Eye (tissue), 1 donor: ENCODE results near the gene ZCCHC2.
A peak's percentile ranks its signal among the peaks of the same experiment; 100 is the strongest.

Source experiments
- DNase-seq: peaks from one replicate; pipeline ENCODE4 v3.0.0-alpha.2; 2015

The ZCCHC2 gene

GRCh38 chr18:62583376-62583775, 60.6 kb downstream of the ZCCHC2 start:
- no peak for DNase-seq

GRCh38 chr18:62584241-62585120, 61.7 kb downstream of the ZCCHC2 start:
- peak; percentile 95 for DNase-seq

GRCh38 chr18:62585274-62586150, 62.7 kb downstream of the ZCCHC2 start:
- DNase-seq, result no peak

- peak; percentile 89 for DNase-seq
Measured at GRCh38 chr18:62586151-62586774, 63.4 kb downstream of the ZCCHC2 start.

- DNase-seq, result no peak
Measured at GRCh38 chr18:62586781-62587487, 64.1 kb downstream of the ZCCHC2 start.

GRCh38 chr18:62587689-62588088, 64.9 kb downstream of the ZCCHC2 start:
- no peak for DNase-seq

GRCh38 chr18:62588217-62588616, 65.4 kb downstream of the ZCCHC2 start:
- no peak for DNase-seq

GRCh38 chr18:62590799-62591590, 68.2 kb downstream of the ZCCHC2 start:
- DNase-seq, result no peak

GRCh38 chr18:62596145-62597005, 73.5 kb downstream of the ZCCHC2 start:
- peak; percentile 77 for DNase-seq

GRCh38 chr18:62601871-62602270, 79.0 kb downstream of the ZCCHC2 start:
- DNase-seq, result peak; percentile 31

- no peak for DNase-seq
Measured at GRCh38 chr18:62602706-62603105, 79.9 kb downstream of the ZCCHC2 start.

GRCh38 chr18:62603211-62603610, 80.4 kb downstream of the ZCCHC2 start:
- DNase-seq, result no peak

- DNase-seq, result no peak
Measured at GRCh38 chr18:62603979-62604378, 81.2 kb downstream of the ZCCHC2 start.

- DNase-seq, result peak; percentile 80
Measured at GRCh38 chr18:62605685-62606084, 82.9 kb downstream of the ZCCHC2 start.

- no peak for DNase-seq
Measured at GRCh38 chr18:62606106-62606505, 83.3 kb downstream of the ZCCHC2 start.

- DNase-seq, result no peak
Measured at GRCh38 chr18:62607302-62607701, 84.5 kb downstream of the ZCCHC2 start.

- DNase-seq, result no peak
Measured at GRCh38 chr18:62607708-62608428, 85.0 kb downstream of the ZCCHC2 start.

- DNase-seq, result peak; percentile 21
Measured at GRCh38 chr18:62609764-62610163, 86.9 kb downstream of the ZCCHC2 start.

GRCh38 chr18:62610351-62610700, 87.5 kb downstream of the ZCCHC2 start:
- no peak for DNase-seq
